Stimulated activated effector memory CD8-positive, alpha-beta T cell treated with anti-CD3 and anti-CD28 coated beads, Interleukin-12 subunit alpha, Interleukin-12 subunit beta, amount 100 ng/mL, for 72 hours (primary cell): ENCODE measurements around the gene PHC3.
A peak's percentile ranks its signal among the peaks of the same experiment; 100 is the strongest.

Experiments
- ATAC-seq: fragments of 150-1000 bp; cut with Tn5 transposase; 2 replicates; pipeline ENCODE4 v1.10.0; 2021
- DNase-seq, 2 donors: peaks; one replicate each; pipeline ENCODE4 v3.0.0; 2021 to 2022; ENCODE audit warnings: low spot score in 2 of 2
- H3K27ac Mint-ChIP-seq: one replicate; pipeline ENCODE4 v1.8.0; 2022; ENCODE audit warnings: mild to moderate bottlenecking, mixed read lengths
- H3K36me3 Mint-ChIP-seq: one replicate; pipeline ENCODE4 v1.8.0; 2022; ENCODE audit warnings: mild to moderate bottlenecking, mixed read lengths
- H3K4me1 Mint-ChIP-seq: one replicate; pipeline ENCODE4 v1.8.0; 2022; ENCODE audit warnings: mixed read lengths
- H3K4me3 Mint-ChIP-seq: one replicate; pipeline ENCODE4 v1.8.0; 2022; ENCODE audit warnings: mild to moderate bottlenecking, mixed read lengths
- H3K9me3 Mint-ChIP-seq: one replicate; pipeline ENCODE4 v1.8.0; 2022; ENCODE audit warnings: mixed read lengths

The PHC3 gene

GRCh38 chr3:170162052-170162451 is 19.5 kb downstream of the PHC3 start:
- Mint-ChIP-seq H3K4me1 (peaks cover 53% of the 10 kb centered on the region), H3K27ac (peak overlapping the region; percentile 41), H3K4me3 (no peak overlapping the region)

GRCh38 chr3:170159933-170160332 is 21.6 kb downstream of the PHC3 start:
- Mint-ChIP-seq H3K36me3 (peaks cover 99% of the 10 kb centered on the region), H3K27ac (no peak overlapping the region), H3K4me1 (peaks cover 53% of the 10 kb centered on the region), H3K4me3 (no peak overlapping the region), H3K9me3 (no peaks in the 10 kb centered on the region)
- ATAC-seq (no peak), DNase-seq (no peak)

More at GRCh38 chr3:170162052-170162451, 19.5 kb downstream of the PHC3 start:
- H3K36me3 Mint-ChIP-seq = peaks cover 99% of the 10 kb centered on the region
- H3K9me3 Mint-ChIP-seq = no peaks in the 10 kb centered on the region
- DNase-seq (no peak), ATAC-seq (peak; percentile 99)

DNA sequence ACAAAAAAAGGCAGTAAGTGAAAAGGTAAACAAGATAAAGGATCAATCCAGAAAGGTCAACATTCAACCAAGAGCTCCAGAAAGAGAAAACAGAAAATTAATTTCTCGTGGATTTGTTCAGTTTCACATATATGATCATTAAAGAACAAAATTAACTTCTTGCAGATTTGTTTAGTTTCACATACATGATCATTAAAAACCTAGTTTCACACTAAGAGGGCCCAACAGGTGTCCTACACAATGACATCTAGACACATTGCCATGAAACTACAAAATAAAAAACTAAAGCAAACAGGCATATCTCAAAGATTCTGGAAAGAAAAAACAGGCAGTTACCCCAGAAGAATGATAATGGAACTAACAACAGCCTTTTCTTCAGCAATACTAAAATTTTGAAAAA is 22.1 kb downstream of the PHC3 start:
- no peak overlapping the region for H3K4me3 Mint-ChIP-seq

DNA sequence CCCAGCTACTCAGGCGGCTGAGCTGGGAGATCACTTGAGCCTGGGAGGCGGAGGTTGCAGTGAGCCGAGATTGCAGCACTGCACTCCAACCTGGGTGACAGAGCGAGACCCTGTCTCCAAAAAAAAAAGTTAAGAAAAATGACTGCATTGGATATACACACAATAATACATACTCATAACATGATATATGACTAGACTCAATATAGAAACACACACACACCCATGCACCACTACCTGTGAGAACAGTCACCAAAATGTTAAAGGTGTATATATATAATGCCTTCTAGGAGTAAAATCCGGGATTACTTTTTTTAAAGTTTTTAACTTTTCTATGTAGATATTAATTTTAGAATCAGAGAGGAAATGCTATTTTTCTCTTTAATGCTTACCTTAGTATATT is 25.9 kb downstream of the PHC3 start:
- Mint-ChIP-seq H3K27ac (peak overlapping the region; percentile 40), H3K4me3 (no peak overlapping the region), H3K4me1 (peaks cover 47% of the 10 kb centered on the region), H3K9me3 (no peaks in the 10 kb centered on the region), H3K36me3 (peaks cover 94% of the 10 kb centered on the region)
- no peak for DNase-seq
- peak; percentile 57 for ATAC-seq

More for the DNA sequence above, 22.1 kb downstream of the PHC3 start:
- Mint-ChIP-seq H3K4me1 (peaks cover 53% of the 10 kb centered on the region), H3K27ac (no peak overlapping the region), H3K36me3 (peaks cover 99% of the 10 kb centered on the region), H3K9me3 (no peaks in the 10 kb centered on the region)
- DNase-seq (no peak), ATAC-seq (no peak)

- Mint-ChIP-seq H3K4me1 (peaks cover 42% of the 10 kb centered on the region), H3K27ac (peak overlapping the region; percentile 40), H3K9me3 (no peaks in the 10 kb centered on the region), H3K4me3 (no peak overlapping the region), H3K36me3 (peaks cover 94% of the 10 kb centered on the region)
- no peak for ATAC-seq
- DNase-seq = no peak
Measured at GRCh38 chr3:170154569-170155143, 26.9 kb downstream of the PHC3 start.

DNA sequence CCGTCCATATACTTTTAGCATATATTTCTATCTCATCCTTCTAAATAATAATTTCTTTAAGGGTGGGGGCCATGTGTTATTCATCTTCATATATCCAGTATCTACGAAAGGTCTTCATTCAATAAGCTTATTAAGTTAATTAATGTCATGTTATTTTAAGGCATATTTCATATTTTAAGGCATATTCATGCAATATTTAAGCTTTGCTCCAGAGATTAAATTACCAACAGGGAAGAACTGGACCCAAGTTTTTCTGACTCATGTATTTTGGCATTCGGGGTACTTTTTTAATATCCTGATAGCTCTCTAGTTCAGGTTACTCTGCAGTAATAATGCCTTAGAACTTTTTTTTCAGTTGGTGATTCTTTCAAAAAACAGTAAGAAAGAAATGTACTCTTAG is 27.4 kb downstream of the PHC3 start:
- ATAC-seq (no peak), DNase-seq (no peak)
- Mint-ChIP-seq H3K4me3 (no peak overlapping the region), H3K4me1 (peaks cover 39% of the 10 kb centered on the region), H3K36me3 (peaks cover 94% of the 10 kb centered on the region), H3K9me3 (no peaks in the 10 kb centered on the region), H3K27ac (peak overlapping the region; percentile 40)

DNA sequence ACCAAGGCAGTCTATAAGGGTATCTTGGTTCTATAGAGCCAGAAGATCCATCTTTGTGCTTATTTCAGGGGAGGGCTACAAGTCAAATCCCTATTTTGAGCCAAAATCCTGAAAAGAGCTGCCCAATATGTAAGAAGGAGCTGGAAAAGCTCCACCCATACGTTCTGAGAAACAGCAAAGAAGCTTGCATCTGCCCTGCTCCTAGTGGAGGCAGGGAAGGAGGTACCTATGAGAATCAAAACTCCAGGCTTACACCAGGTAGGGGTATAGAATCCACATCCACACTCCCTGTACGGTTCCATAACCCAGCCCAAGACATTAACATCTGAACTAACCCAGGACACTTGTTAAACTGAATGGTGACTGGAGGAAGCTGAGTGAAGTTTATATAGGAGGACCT is 30.0 kb downstream of the PHC3 start:
- DNase-seq (no peak), ATAC-seq (no peak)
- Mint-ChIP-seq H3K4me1 (peaks cover 39% of the 10 kb centered on the region), H3K36me3 (peaks cover 93% of the 10 kb centered on the region), H3K4me3 (no peak overlapping the region), H3K9me3 (no peaks in the 10 kb centered on the region), H3K27ac (no peak overlapping the region)

GRCh38 chr3:170149016-170149415 is 32.5 kb downstream of the PHC3 start:
- H3K4me1 Mint-ChIP-seq = peaks cover 36% of the 10 kb centered on the region
- DNase-seq = no peak

DNA sequence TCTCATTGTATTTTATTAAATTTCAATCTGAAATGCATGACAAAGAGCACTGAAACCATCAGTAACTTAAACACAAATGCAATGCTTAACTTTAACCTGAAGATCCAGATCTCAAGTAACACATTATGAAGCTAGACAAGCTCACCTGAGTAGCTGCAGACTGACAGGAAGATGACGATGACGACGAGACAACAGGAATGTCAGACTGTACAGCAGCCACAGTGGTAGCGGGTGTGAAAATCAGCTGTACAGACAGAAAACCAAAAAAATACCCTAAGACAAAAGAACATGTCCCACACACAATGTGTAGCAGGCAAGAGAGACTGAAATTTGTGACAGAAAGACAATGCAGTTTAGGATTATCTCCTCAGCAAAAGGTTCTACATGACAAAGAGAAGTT is 36.3 kb downstream of the PHC3 start:
- Mint-ChIP-seq H3K4me3 (no peak overlapping the region), H3K36me3 (peaks cover 98% of the 10 kb centered on the region), H3K27ac (no peak overlapping the region), H3K9me3 (no peaks in the 10 kb centered on the region), H3K4me1 (peaks cover 16% of the 10 kb centered on the region)
- DNase-seq (no peak), ATAC-seq (peak; percentile 38)

More at GRCh38 chr3:170149016-170149415, 32.5 kb downstream of the PHC3 start:
- peaks cover 94% of the 10 kb centered on the region for H3K36me3 Mint-ChIP-seq
- H3K27ac Mint-ChIP-seq = no peak overlapping the region
- no peak for ATAC-seq
- H3K9me3 Mint-ChIP-seq = no peaks in the 10 kb centered on the region
- no peak overlapping the region for H3K4me3 Mint-ChIP-seq

GRCh38 chr3:170144437-170144843 is 37.1 kb downstream of the PHC3 start:
- no peak overlapping the region for H3K27ac Mint-ChIP-seq
- DNase-seq (no peak), ATAC-seq (peak; percentile 100)
- peaks cover 90% of the 10 kb centered on the region for H3K36me3 Mint-ChIP-seq
- peaks cover 16% of the 10 kb centered on the region for H3K4me1 Mint-ChIP-seq
- H3K4me3 Mint-ChIP-seq = no peak overlapping the region
- H3K9me3 Mint-ChIP-seq = no peaks in the 10 kb centered on the region

GRCh38 chr3:170142373-170142772 is 39.2 kb downstream of the PHC3 start:
- ATAC-seq (no peak), DNase-seq (no peak)
- H3K27ac Mint-ChIP-seq = no peak overlapping the region
- peaks cover 19% of the 10 kb centered on the region for H3K4me1 Mint-ChIP-seq
- H3K4me3 Mint-ChIP-seq = no peak overlapping the region
- no peaks in the 10 kb centered on the region for H3K9me3 Mint-ChIP-seq
- peaks cover 82% of the 10 kb centered on the region for H3K36me3 Mint-ChIP-seq

DNA sequence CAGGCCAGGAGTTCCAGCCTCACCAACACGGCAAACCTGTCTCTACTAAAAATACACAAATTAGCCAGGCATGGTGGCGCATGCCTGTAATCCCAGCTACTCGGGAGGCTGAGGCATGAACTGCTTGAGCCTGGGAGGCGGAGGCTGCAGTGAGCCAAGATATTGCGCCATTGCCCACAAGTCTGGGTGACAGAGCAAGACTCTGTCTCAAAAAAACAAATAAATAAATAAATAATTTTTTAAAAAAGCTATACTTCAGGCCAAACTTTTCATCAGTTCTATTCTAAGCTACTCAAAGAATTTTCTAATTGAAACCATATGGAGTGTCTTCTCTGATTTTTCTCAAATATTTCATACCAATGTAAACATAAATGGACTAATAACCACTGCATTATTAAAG is 43.5 kb downstream of the PHC3 start:
- Mint-ChIP-seq H3K9me3 (peaks cover 2% of the 10 kb centered on the region), H3K36me3 (peaks cover 78% of the 10 kb centered on the region), H3K4me1 (peaks cover 13% of the 10 kb centered on the region), H3K27ac (no peak overlapping the region), H3K4me3 (no peak overlapping the region)
- DNase-seq (no peak), ATAC-seq (no peak)

- no peak overlapping the region for H3K27ac Mint-ChIP-seq
- peaks cover 96% of the 10 kb centered on the region for H3K36me3 Mint-ChIP-seq
- H3K9me3 Mint-ChIP-seq = peaks cover 2% of the 10 kb centered on the region
- DNase-seq (no peak), ATAC-seq (no peak)
- H3K4me1 Mint-ChIP-seq = peaks cover 17% of the 10 kb centered on the region
- H3K4me3 Mint-ChIP-seq = no peak overlapping the region
Measured at GRCh38 chr3:170132335-170132734, 49.2 kb downstream of the PHC3 start.

DNA sequence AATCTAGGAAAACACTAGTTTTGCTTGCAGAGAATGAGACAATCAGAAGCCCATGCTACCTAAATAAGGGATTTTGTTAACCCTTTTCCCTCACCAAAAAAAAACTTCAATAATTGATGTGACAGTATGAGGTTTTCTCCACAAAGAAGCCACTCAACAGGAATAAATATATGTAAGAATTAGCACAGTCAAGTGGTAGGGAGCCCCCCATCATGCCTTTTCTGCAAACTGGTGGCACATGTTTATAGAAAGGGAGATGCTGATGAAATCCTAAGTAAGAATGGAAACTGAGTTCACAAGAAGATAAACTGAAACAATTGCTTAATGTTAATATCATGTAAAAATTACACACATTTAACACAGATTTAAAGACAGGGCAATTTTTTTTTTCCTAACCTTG is 51.0 kb downstream of the PHC3 start:
- ATAC-seq (no peak), DNase-seq (no peak)
- Mint-ChIP-seq H3K4me1 (peaks cover 14% of the 10 kb centered on the region), H3K9me3 (peaks cover 2% of the 10 kb centered on the region), H3K36me3 (peaks cover 100% of the 10 kb centered on the region), H3K27ac (no peak overlapping the region), H3K4me3 (no peak overlapping the region)

DNA sequence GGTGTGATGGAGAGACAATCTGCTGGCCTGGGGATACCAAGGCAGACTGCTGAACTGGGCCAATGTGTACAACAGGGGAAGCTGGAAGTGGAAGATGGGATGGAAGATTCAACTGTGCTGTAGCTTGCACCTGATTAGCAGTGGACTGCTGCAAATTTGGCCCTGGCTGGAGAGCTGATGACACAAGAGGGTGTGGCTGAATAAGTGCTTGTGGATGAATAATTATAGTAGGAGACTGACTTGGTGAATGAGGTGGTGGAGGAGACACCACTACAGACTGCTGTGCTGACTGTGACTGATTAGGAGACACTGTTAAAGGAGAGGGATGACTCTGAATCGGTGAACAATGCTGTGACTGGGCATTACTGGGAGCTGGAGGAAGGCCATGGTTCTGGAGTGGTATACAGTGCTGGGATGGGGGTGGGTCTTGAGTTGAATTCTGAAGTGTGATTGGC is 52.5 kb downstream of the PHC3 start:
- peaks cover 11% of the 10 kb centered on the region for H3K4me1 Mint-ChIP-seq
- H3K4me3 Mint-ChIP-seq = no peak overlapping the region

GRCh38 chr3:170128259-170128976 is 53.1 kb downstream of the PHC3 start:
- DNase-seq (no peak), ATAC-seq (peak; percentile 24)
- Mint-ChIP-seq H3K27ac (peak overlapping the region; percentile 69), H3K4me3 (no peak overlapping the region), H3K36me3 (peaks cover 94% of the 10 kb centered on the region), H3K4me1 (peaks cover 11% of the 10 kb centered on the region), H3K9me3 (no peaks in the 10 kb centered on the region)

More for the DNA sequence above, 52.5 kb downstream of the PHC3 start:
- ATAC-seq (peak; percentile 99), DNase-seq (no peak)
- H3K27ac Mint-ChIP-seq = peak overlapping the region; percentile 69
- peaks cover 2% of the 10 kb centered on the region for H3K9me3 Mint-ChIP-seq
- H3K36me3 Mint-ChIP-seq = peaks cover 94% of the 10 kb centered on the region
